T-helper 17 cell (primary cell): ENCODE data around the gene SKIC8. TPM values are rescaled to one million over a fixed set of nuclear protein-coding genes. Genes with fewer than 3 reads are reported as not detected.
"Not testable (repeated sequence)": the region's sequence is repeated elsewhere in the genome, so short reads cannot be mapped to it uniquely, and the experiment has no call there.

Experiments
- ATAC-seq: fragments of 150-1000 bp; cut with Tn5 transposase; 2 replicates; pipeline ENCODE4 v1.10.0; 2021; ENCODE audit warnings: mild to moderate bottlenecking, moderate library complexity
- DNase-seq, 3 donors: peaks; one replicate each; pipeline versions ENCODE4 v3.0.0 to v3.0.0-alpha.2; 2020 to 2021
- H3K9me3 ChIP-seq: one replicate; pipeline ENCODE4 v1.7.0; 2013; ENCODE audit warnings: low read length, mild to moderate bottlenecking; ENCODE audit not compliant: control insufficient read depth, poor library complexity, severe bottlenecking
- H3K27ac Mint-ChIP-seq: one replicate; pipeline ENCODE4 v1.8.0; 2022; ENCODE audit warnings: mild to moderate bottlenecking, moderate library complexity, mixed read lengths
- H3K27me3 Mint-ChIP-seq: one replicate; pipeline ENCODE4 v1.8.0; 2022; ENCODE audit warnings: mixed read lengths
- H3K36me3 Mint-ChIP-seq: one replicate; pipeline ENCODE4 v1.8.0; 2022; ENCODE audit warnings: low read depth, mixed read lengths
- H3K4me1 Mint-ChIP-seq: one replicate; pipeline ENCODE4 v1.8.0; 2022; ENCODE audit warnings: mild to moderate bottlenecking, mixed read lengths
- H3K4me3 Mint-ChIP-seq: one replicate; pipeline ENCODE4 v1.8.0; 2022; ENCODE audit warnings: mild to moderate bottlenecking, moderate library complexity, mixed read lengths
- total RNA-seq, 4 donors: library from RNA in 2 of 4; stranded (reverse) in 2 of 4; gene quantifications; one replicate each; pipeline ENCODE4 v1.2.3 and lab custom pipeline; 2022 to 2026

SKIC8 gene
- total RNA-seq, 2 donors from 2014 or later, result 24.3 to 24.4 TPM

GRCh38 chr15:78249131-78249530, 50.3 kb downstream of the SKIC8 start:
- Mint-ChIP-seq H3K4me1 (peaks cover 4% of the 10 kb centered on the region), H3K27ac (no peak overlapping the region), H3K36me3 (peaks cover 2% of the 10 kb centered on the region), H3K27me3 (peaks cover 13% of the 10 kb centered on the region), H3K4me3 (no peak overlapping the region)
- DNase-seq, result no peak
- no peak for ATAC-seq
- no peaks in the 10 kb centered on the region for H3K9me3 ChIP-seq

DNA sequence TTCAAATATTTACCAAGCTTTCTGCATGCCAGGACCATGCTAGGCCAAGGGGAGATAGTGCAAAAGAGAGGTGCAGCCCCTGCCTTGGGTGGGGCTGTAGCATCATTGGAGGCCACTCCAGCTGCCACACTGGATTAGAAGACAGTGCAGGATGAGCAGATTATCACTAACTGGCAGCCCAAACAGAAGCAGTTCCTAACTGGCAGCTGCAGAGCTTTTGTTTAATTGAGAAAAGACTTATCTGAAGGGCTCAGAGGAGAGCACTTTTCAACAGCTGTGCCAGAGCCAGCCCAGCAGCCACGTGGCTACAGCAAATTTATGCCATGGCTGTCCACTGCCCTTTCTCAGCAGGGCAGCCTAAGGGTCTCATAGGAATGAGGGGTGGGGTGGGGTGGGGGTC, 51.5 kb downstream of the SKIC8 start:
- H3K27me3 Mint-ChIP-seq, result peaks cover 13% of the 10 kb centered on the region
- no peak overlapping the region for H3K27ac Mint-ChIP-seq
- peaks cover 2% of the 10 kb centered on the region for H3K36me3 Mint-ChIP-seq
- no peaks in the 10 kb centered on the region for H3K9me3 ChIP-seq
- no peak overlapping the region for H3K4me3 Mint-ChIP-seq
- DNase-seq (no peak), ATAC-seq (no peak)
- peaks cover 4% of the 10 kb centered on the region for H3K4me1 Mint-ChIP-seq

DNA sequence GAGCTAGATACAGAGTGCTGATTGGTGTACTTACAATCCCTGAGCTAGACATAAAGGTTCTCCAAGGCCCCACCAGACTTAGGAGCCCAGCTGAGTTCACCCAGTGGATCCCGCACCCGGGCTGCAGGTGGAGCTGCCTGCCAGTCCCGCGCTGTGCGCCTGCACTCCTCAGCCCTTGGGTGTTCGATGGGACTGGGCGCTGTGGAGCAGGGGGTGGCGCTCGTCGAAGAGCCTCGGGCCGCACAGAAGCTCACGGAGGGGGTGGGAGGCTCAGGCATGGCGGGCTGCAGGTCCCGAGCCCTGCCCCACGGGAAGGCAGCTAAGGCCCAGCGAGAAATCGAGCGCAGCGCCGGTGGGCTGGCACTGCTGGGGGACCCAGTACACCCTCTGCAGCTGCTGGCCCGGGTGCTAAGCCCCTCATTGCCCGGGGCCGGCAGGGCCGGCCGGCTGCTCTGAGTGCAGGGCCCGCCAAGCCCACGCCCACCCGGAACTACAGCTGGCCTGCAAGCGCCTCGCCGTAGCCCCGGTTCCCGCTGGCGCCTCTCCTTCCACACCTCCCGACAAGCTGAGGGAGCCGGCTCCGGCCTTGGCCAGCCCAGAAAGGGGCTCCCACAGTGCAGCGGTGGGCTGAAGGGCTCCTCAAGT, 53.3 kb downstream of the SKIC8 start:
- not testable (repeated sequence) for H3K27me3 Mint-ChIP-seq, H3K36me3 Mint-ChIP-seq

GRCh38 chr15:78245392-78245791, 54.0 kb downstream of the SKIC8 start:
- not testable (repeated sequence) for H3K4me1 Mint-ChIP-seq, H3K27ac Mint-ChIP-seq, ATAC-seq, H3K36me3 Mint-ChIP-seq, H3K27me3 Mint-ChIP-seq, H3K9me3 ChIP-seq, DNase-seq, H3K4me3 Mint-ChIP-seq

More for the DNA sequence above, 53.3 kb downstream of the SKIC8 start:
- not testable (repeated sequence) for H3K9me3 ChIP-seq, ATAC-seq, H3K4me1 Mint-ChIP-seq, DNase-seq, H3K27ac Mint-ChIP-seq, H3K4me3 Mint-ChIP-seq

- H3K36me3 Mint-ChIP-seq, result peaks cover 2% of the 10 kb centered on the region
- no peaks in the 10 kb centered on the region for H3K9me3 ChIP-seq
- H3K4me3 Mint-ChIP-seq, result no peak overlapping the region
- no peaks in the 10 kb centered on the region for H3K27me3 Mint-ChIP-seq
- H3K27ac Mint-ChIP-seq, result no peak overlapping the region
- peaks cover 2% of the 10 kb centered on the region for H3K4me1 Mint-ChIP-seq
- DNase-seq, result no peak
- ATAC-seq, result no peak
Observed at GRCh38 chr15:78244893-78245292, 54.5 kb downstream of the SKIC8 start.

GRCh38 chr15:78244101-78244500, 55.3 kb downstream of the SKIC8 start:
- Mint-ChIP-seq H3K36me3 (peaks cover 2% of the 10 kb centered on the region), H3K27ac (no peak overlapping the region), H3K4me1 (peaks cover 4% of the 10 kb centered on the region), H3K4me3 (no peak overlapping the region), H3K27me3 (peaks cover 1% of the 10 kb centered on the region)
- DNase-seq, result no peak
- ATAC-seq, result no peak
- H3K9me3 ChIP-seq, result no peaks in the 10 kb centered on the region

GRCh38 chr15:78243491-78243941, 55.9 kb downstream of the SKIC8 start:
- Mint-ChIP-seq H3K4me1 (peaks cover 4% of the 10 kb centered on the region), H3K27ac (no peak overlapping the region), H3K27me3 (peaks cover 4% of the 10 kb centered on the region), H3K4me3 (no peak overlapping the region), H3K36me3 (no peaks in the 10 kb centered on the region)
- ATAC-seq (no peak), DNase-seq (no peak)
- H3K9me3 ChIP-seq, result no peaks in the 10 kb centered on the region

GRCh38 chr15:78243058-78243457, 56.4 kb downstream of the SKIC8 start:
- Mint-ChIP-seq H3K4me1 (peaks cover 4% of the 10 kb centered on the region), H3K36me3 (no peaks in the 10 kb centered on the region), H3K4me3 (no peak overlapping the region), H3K27ac (no peak overlapping the region), H3K27me3 (peaks cover 4% of the 10 kb centered on the region)
- ATAC-seq, result no peak
- DNase-seq, result no peak
- H3K9me3 ChIP-seq, result no peaks in the 10 kb centered on the region

- ATAC-seq (peak; percentile 39), DNase-seq (no peak)
- no peak overlapping the region for H3K4me3 Mint-ChIP-seq
- no peak overlapping the region for H3K27ac Mint-ChIP-seq
- peaks cover 4% of the 10 kb centered on the region for H3K4me1 Mint-ChIP-seq
- no peaks in the 10 kb centered on the region for H3K36me3 Mint-ChIP-seq
- H3K9me3 ChIP-seq, result no peaks in the 10 kb centered on the region
- peaks cover 4% of the 10 kb centered on the region for H3K27me3 Mint-ChIP-seq
Observed at GRCh38 chr15:78242128-78242527, 57.3 kb downstream of the SKIC8 start.

DNA sequence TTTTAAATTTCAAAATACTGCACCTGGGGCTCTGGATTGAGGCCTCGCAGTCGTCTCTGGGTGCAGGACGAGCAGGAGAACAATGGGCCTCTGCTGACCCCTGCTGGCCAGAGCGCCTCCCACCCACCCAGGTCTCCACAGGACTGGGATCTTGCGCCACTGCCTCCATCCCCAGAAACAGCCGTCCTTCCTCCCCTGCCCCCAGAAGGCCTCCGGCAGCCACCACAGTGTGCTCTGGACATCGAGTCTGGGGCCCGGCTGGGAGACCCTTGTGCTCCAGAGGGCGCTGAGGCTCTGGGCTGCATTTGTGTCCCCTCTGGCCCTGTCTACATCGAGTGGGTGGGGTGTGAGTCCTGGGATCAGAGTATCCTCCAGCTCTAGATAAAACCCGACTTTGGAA, 58.4 kb downstream of the SKIC8 start:
- peak; percentile 59 to 72 (median 62) for DNase-seq

DNA sequence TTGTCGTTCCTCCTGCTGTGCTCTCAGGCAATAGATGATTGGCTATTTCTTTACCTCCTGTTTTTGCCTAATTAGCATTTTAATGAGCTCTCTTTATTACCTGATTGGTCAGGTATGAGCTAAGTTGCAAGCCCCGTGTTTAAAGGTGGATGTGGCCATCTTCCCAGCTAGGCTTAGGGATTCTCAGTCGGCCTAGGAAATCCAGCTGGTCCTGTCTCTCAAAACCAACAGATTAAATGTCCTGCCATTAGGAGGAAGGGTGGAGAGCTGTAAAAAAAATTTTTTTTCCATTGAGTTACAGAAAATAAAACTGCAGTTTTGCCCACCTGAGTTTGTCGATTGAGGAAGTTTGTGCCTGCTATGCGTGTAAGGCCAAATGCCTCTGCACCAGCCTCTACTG, 59.6 kb downstream of the SKIC8 start:
- H3K9me3 ChIP-seq, result no peaks in the 10 kb centered on the region
- Mint-ChIP-seq H3K27me3 (peaks cover 22% of the 10 kb centered on the region), H3K4me1 (peaks cover 2% of the 10 kb centered on the region), H3K4me3 (no peak overlapping the region), H3K27ac (no peak overlapping the region), H3K36me3 (no peaks in the 10 kb centered on the region)
- no peak for ATAC-seq
- DNase-seq, result no peak

More for the DNA sequence above, 58.4 kb downstream of the SKIC8 start:
- peaks cover 2% of the 10 kb centered on the region for H3K4me1 Mint-ChIP-seq
- H3K27ac Mint-ChIP-seq, result no peak overlapping the region
- H3K4me3 Mint-ChIP-seq, result no peak overlapping the region
- no peaks in the 10 kb centered on the region for H3K9me3 ChIP-seq
- H3K36me3 Mint-ChIP-seq, result no peaks in the 10 kb centered on the region
- peak; percentile 92 for ATAC-seq
- H3K27me3 Mint-ChIP-seq, result peaks cover 12% of the 10 kb centered on the region

GRCh38 chr15:78237146-78237545, 62.3 kb downstream of the SKIC8 start:
- H3K27me3 Mint-ChIP-seq, result peaks cover 38% of the 10 kb centered on the region
- ATAC-seq (no peak), DNase-seq (no peak)
- no peak overlapping the region for H3K4me3 Mint-ChIP-seq
- H3K27ac Mint-ChIP-seq, result no peak overlapping the region
- H3K9me3 ChIP-seq, result no peaks in the 10 kb centered on the region
- H3K4me1 Mint-ChIP-seq, result peaks cover 4% of the 10 kb centered on the region
- H3K36me3 Mint-ChIP-seq, result no peaks in the 10 kb centered on the region

- DNase-seq, result no peak
- ATAC-seq, result no peak
- no peak overlapping the region for H3K4me3 Mint-ChIP-seq
- peaks cover 38% of the 10 kb centered on the region for H3K27me3 Mint-ChIP-seq
- no peaks in the 10 kb centered on the region for H3K9me3 ChIP-seq
- H3K4me1 Mint-ChIP-seq, result peaks cover 4% of the 10 kb centered on the region
- no peak overlapping the region for H3K27ac Mint-ChIP-seq
- no peaks in the 10 kb centered on the region for H3K36me3 Mint-ChIP-seq
Observed at GRCh38 chr15:78236491-78236890, 62.9 kb downstream of the SKIC8 start.

- H3K27ac Mint-ChIP-seq, result no peak within 1 kb of the TSS
- H3K27me3 Mint-ChIP-seq, result peaks cover 38% of the 10 kb centered on the region
- no peak for DNase-seq
- no peaks in the 10 kb centered on the region for H3K36me3 Mint-ChIP-seq
- H3K4me1 Mint-ChIP-seq, result peaks cover 4% of the 10 kb centered on the region
- no peak within 1 kb of the TSS for H3K4me3 Mint-ChIP-seq
- no peak for ATAC-seq
- no peaks in the 10 kb centered on the region for H3K9me3 ChIP-seq
Observed at GRCh38 chr15:78234515-78235040, 64.8 kb downstream of the SKIC8 start, which contains the start of gene ACSBG1. ACSBG1 (minus strand) TSS chr15:78234565; CDS start chr15:78234501, 64 bp downstream.
